ENCODE measurements around the gene CUL4B. TPM values are rescaled to one million over a fixed set of nuclear protein-coding genes. Genes with fewer than 3 reads are reported as not detected.
"Not testable (repeated sequence)": the region's sequence is repeated elsewhere in the genome, so short reads cannot be mapped to it uniquely, and the experiment has no call there.

Gene CUL4B
- total RNA-seq, 4 donors from 2014 or later: 18.1 to 53.5 (median 30.8) TPM

DNA sequence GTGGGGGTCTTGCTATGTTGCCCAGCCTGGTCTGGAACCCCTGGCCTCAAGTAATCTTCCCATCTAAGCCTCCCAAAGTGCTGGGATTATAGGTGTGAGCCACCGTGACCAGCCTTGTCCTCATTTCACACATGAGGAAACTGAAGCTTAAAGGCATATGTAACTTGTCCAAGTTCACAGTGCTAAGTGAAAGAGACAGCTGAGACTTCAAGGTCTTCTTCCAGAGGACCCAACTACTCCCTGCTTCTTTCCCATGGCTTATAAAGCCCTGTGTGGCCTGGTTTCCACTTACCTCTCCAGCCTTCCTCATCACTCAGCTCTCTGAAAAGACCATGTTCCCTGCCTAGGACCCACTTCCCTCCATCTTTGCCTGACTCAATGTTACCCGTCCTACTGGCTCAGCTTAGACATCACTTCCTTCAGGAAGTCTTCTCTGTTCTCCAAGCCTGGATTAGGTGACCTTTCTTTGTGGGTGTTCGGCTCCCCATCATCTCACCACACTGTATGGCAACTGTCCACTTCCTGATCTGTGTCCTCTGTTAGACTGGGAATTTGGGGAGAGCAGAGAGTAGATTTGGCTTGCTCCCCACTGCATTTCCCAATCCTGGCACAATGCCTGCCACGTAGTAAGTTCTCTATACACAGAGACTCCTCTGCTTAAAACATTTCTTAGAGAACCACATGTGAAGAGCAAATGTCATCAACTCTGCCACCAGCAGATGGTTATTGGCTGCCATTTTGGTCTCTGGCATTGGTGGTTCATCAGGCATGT, 61.3 kb downstream of the CUL4B start:
- 69% methylated on average over 4 of the region's 4 CpGs; no CpG with 5 or more reads in 1 of the 2 donors for WGBS, 2 donors (ENCODE audit: low coverage in 1 of 2)
- no peaks in the 10 kb centered on the region for H3K4me1 ChIP-seq
- TF ChIP-seq EP300 (IDR thresholded peaks at IDR 0.05; ENCODE audit: low read depth) (no peak), POLR2AphosphoS5 (IDR thresholded peaks at IDR 0.05) (no peak), POLR2A (IDR thresholded peaks at IDR 0.05) (no peak)
- TF ChIP-seq, protein P1, sequence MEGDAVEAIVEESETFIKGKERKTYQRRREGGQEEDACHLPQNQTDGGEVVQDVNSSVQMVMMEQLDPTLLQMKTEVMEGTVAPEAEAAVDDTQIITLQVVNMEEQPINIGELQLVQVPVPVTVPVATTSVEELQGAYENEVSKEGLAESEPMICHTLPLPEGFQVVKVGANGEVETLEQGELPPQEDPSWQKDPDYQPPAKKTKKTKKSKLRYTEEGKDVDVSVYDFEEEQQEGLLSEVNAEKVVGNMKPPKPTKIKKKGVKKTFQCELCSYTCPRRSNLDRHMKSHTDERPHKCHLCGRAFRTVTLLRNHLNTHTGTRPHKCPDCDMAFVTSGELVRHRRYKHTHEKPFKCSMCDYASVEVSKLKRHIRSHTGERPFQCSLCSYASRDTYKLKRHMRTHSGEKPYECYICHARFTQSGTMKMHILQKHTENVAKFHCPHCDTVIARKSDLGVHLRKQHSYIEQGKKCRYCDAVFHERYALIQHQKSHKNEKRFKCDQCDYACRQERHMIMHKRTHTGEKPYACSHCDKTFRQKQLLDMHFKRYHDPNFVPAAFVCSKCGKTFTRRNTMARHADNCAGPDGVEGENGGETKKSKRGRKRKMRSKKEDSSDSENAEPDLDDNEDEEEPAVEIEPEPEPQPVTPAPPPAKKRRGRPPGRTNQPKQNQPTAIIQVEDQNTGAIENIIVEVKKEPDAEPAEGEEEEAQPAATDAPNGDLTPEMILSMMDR (IDR thresholded peaks at IDR 0.05): no peak
- H3K9me3 ChIP-seq: no peaks in the 10 kb centered on the region
- no peak overlapping the region for H3K4me3 ChIP-seq
- no peak for DNase-seq
- in situ Hi-C loops (cut with MboI; ENCODE audit: low pct_ligation_motif_present in 1 of 4, low pct_unique_long_range_greater_than_20kb in 1 of 4, low sequenced_read_pairs in 3 of 4): loop anchor here in 3 of 4 donors (10.0 to 25.0 kb wide), 3 partner anchors 163 to 263 kb away; no protein-coding TSS in a partner anchor
- H3K27me3 ChIP-seq: no peaks in the 10 kb centered on the region
- H3K27ac ChIP-seq: no peak overlapping the region
- intact Hi-C loops (cut with DNase I; ENCODE audit: low total_unique reads): no loop called here
- H3K36me3 ChIP-seq: no peaks in the 10 kb centered on the region

DNA sequence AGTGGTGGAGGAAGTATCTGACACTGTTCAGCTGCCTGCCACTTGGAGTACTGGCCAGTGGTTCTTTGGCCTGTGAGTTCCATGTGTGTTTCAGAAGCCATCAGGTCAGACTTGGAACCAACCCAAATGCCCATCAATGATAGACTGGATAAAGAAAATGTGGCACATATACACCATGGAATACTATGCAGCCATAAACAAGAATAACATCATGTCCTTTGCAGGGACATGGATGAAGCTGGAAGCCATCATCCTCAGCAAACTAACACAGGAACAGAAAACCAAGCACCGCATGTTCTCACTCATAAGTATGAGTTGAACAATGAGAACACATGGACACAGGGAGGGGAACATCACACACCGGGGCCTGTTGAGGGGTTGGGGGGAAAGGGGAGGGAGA, 70.6 kb downstream of the CUL4B start:
- H3K36me3 ChIP-seq; DNase-seq; in situ Hi-C loops (cut with MboI; ENCODE audit: low pct_ligation_motif_present in 1 of 4, low pct_unique_long_range_greater_than_20kb in 1 of 4, low sequenced_read_pairs in 3 of 4); intact Hi-C loops (cut with DNase I; ENCODE audit: low total_unique reads); H3K27ac ChIP-seq; H3K4me3 ChIP-seq; H3K27me3 ChIP-seq; H3K4me1 ChIP-seq; H3K9me3 ChIP-seq: not testable (repeated sequence)
- 89% methylated on average over 2 of the region's 2 CpGs; no CpG with 5 or more reads in 1 of the 2 donors for WGBS, 2 donors (ENCODE audit: low coverage in 1 of 2)

DNA sequence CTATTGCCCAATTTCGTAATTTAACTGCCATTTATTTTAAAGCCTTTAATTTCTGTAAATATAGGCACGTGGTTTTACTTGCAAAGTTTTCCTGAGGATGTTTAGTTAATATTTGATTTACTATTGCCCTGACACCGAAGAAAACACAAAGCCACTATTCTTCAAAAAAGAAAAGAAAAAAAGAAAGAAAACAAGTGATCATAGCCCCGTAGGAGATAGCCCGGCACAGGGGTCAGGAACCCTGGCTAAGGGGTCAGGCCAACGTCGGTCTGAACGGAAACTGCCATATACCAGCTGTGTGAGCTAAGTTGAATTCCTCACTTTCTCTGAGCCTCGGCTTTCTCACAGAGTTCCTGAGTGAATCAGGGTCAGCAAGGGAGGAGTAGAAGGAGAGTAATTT, 74.0 kb downstream of the CUL4B start:
- in situ Hi-C loops (cut with MboI; ENCODE audit: low pct_ligation_motif_present in 1 of 4, low pct_unique_long_range_greater_than_20kb in 1 of 4, low sequenced_read_pairs in 3 of 4) (no loop called here), intact Hi-C loops (cut with DNase I; ENCODE audit: low total_unique reads) (no loop called here)
- peaks cover 0 to 7% (median 0%) of the 10 kb centered on the region in 4 donors for H3K4me1 ChIP-seq
- H3K27me3 ChIP-seq: no peaks in the 10 kb centered on the region
- H3K4me3 ChIP-seq: no peak overlapping the region
- DNase-seq: no peak
- H3K36me3 ChIP-seq: no peaks in the 10 kb centered on the region
- WGBS, 2 donors (ENCODE audit: low coverage in 1 of 2): 16 to 49% methylated on average over 2 to 9 of the region's 9 CpGs
- peak overlapping the region in 2 of 4 donors; percentile 84 to 86 for H3K27ac ChIP-seq
- H3K9me3 ChIP-seq: no peaks in the 10 kb centered on the region
- TF ChIP-seq, protein P1 (IDR thresholded peaks at IDR 0.05): no peak

DNA sequence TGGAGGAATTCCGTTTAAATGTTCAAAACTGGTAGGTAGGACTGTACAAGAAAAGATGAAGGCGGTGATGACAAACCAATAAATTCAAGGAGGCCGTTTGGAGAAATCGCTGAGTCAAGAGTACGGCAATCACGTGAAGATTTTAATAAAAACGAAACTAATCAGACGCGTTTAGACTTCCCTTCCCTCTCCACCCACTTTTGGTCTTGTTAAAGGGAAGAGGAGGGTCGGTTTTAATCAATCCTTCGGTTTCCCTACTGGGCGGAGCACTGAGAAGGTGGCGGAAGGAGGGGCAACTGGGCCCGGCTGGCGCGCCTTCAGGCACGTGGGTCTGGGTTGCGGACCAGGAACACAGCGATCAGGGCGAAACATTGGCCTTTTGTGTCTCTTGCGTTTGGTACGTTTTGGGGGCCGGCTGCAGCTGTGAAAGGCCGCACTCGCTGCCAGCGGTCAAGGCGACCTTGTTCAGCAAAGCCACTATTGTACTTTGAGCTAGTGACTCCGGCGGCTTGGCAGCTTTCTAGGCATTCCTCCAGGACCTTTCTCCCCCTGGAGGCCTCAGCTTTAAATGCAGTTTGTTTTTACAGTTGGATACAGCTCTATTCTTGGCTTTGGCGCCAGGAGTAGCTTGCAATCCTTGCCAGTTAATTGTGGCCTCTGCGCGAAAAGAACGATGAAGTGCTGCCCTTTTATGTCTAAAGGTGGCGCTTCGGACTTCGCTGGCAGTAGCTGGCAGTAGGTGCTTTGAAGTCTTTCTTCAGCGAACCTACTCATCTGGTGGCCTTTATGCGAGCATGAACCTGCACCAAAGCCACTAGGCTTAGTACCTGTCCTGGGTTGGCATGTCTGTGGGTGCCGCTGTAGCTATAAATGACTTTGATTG, 74.9 kb downstream of the CUL4B start:
- 0 to 47% methylated on average over 7 to 37 of the region's 39 CpGs for WGBS, 2 donors (ENCODE audit: low coverage in 1 of 2)
- intact Hi-C loops (cut with DNase I; ENCODE audit: low total_unique reads) (no loop called here), in situ Hi-C loops (cut with MboI; ENCODE audit: low pct_ligation_motif_present in 1 of 4, low pct_unique_long_range_greater_than_20kb in 1 of 4, low sequenced_read_pairs in 3 of 4) (no loop called here)

More for the DNA sequence above, 74.9 kb downstream of the CUL4B start:
- H3K4me1 ChIP-seq: peaks cover 0 to 7% (median 0%) of the 10 kb centered on the region in 4 donors
- peak overlapping the region; percentile 19 to 48 (median 32) for H3K4me3 ChIP-seq
- peak; percentile 68 for DNase-seq
- H3K27me3 ChIP-seq: no peaks in the 10 kb centered on the region
- H3K36me3 ChIP-seq: no peaks in the 10 kb centered on the region
- no peaks in the 10 kb centered on the region for H3K9me3 ChIP-seq
- H3K27ac ChIP-seq: peak overlapping the region; percentile 84 to 90 (median 86)
- TF ChIP-seq, protein P1 (IDR thresholded peaks at IDR 0.05): peak; percentile 36 to 65 (median 50)
- peak in 2 of 3 donors; percentile 24 to 45 for TF ChIP-seq POLR2AphosphoS5 (IDR thresholded peaks at IDR 0.05)
- TF ChIP-seq EP300 (IDR thresholded peaks at IDR 0.05; ENCODE audit: low read depth): no peak
- peak; percentile 39 for TF ChIP-seq POLR2A (IDR thresholded peaks at IDR 0.05)

Measured in transverse colon (tissue), 4 donors.